ENCODE measurements around the gene ACADSB. TPM values are rescaled to one million over a fixed set of nuclear protein-coding genes. Genes with fewer than 3 reads are reported as not detected.

The ACADSB gene
- total RNA-seq, 1 donor from 2014 or later: 13.1 TPM

DNA sequence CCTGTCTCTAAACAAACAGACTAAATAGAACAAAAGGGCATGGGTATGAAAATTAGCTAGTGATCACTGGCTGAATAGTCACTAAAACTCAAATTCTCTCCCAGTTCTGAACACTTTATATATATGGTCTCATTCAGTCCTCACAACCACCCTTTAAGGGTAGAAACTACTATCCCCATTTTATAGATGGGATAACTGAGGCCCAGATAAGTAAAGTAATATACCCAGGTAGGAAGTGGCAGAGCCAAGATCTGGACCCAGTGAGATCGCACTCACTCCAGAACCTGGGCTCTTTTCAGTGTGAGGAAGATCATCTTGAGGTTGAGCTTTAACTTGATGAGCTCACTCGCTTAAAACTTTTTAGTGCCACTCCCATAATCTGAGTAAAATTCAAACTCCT is 24.1 kb upstream of the ACADSB start:
- peaks cover 12% of the 10 kb centered on the region for H3K4me1 Mint-ChIP-seq (ENCODE audit: low read depth)
- TF ChIP-seq CTCF (IDR thresholded peaks at IDR 0.05): no peak
- no peak overlapping the region for H3K4me3 Mint-ChIP-seq (ENCODE audit: unreplicated experiment)
- peaks cover 7% of the 10 kb centered on the region for H3K36me3 Mint-ChIP-seq (ENCODE audit: low read depth)
- H3K27ac Mint-ChIP-seq (ENCODE audit: unreplicated experiment): no peak overlapping the region
- no peaks in the 10 kb centered on the region for H3K27me3 Mint-ChIP-seq (ENCODE audit: low read depth)
- no peaks in the 10 kb centered on the region for H3K9me3 Mint-ChIP-seq (ENCODE audit: low read depth)
- DNase-seq (ENCODE audit: low spot score): no peak

- no peak overlapping the region for H3K27ac Mint-ChIP-seq (ENCODE audit: unreplicated experiment)
- no peaks in the 10 kb centered on the region for H3K9me3 Mint-ChIP-seq (ENCODE audit: low read depth)
- H3K36me3 Mint-ChIP-seq (ENCODE audit: low read depth): peaks cover 10% of the 10 kb centered on the region
- DNase-seq (ENCODE audit: low spot score): no peak
- no peak for TF ChIP-seq CTCF (IDR thresholded peaks at IDR 0.05)
- no peak overlapping the region for H3K4me3 Mint-ChIP-seq (ENCODE audit: unreplicated experiment)
- H3K4me1 Mint-ChIP-seq (ENCODE audit: low read depth): peaks cover 5% of the 10 kb centered on the region
- no peaks in the 10 kb centered on the region for H3K27me3 Mint-ChIP-seq (ENCODE audit: low read depth)
Measured at GRCh38 chr10:122986335-122986734, 22.5 kb upstream of the ACADSB start.

DNA sequence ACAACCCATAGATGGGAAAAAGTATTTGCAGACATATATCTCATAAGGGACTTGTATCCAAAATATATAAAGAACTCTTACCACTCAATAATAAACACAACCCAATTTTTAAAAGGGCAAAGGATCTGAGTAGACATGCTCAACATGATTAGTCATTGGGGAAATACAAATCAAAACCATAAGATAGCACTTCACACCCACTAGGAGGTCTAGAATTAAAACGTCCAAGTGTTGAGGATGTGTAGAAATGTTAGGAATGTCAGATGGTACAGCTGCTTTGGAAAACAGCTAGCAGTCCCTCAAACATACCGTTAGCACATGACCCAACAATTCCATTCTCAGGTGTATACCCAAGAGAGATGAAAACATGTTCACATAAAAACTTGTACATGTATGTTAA is 20.3 kb upstream of the ACADSB start:
- DNase-seq (ENCODE audit: low spot score): no peak
- H3K4me1 Mint-ChIP-seq (ENCODE audit: low read depth): peaks cover 3% of the 10 kb centered on the region
- no peaks in the 10 kb centered on the region for H3K27me3 Mint-ChIP-seq (ENCODE audit: low read depth)
- H3K36me3 Mint-ChIP-seq (ENCODE audit: low read depth): peaks cover 8% of the 10 kb centered on the region
- no peak overlapping the region for H3K4me3 Mint-ChIP-seq (ENCODE audit: unreplicated experiment)
- TF ChIP-seq CTCF (IDR thresholded peaks at IDR 0.05): no peak
- H3K9me3 Mint-ChIP-seq (ENCODE audit: low read depth): no peaks in the 10 kb centered on the region
- no peak overlapping the region for H3K27ac Mint-ChIP-seq (ENCODE audit: unreplicated experiment)

GRCh38 chr10:122990278-122990677 is 18.5 kb upstream of the ACADSB start:
- H3K27me3 Mint-ChIP-seq (ENCODE audit: low read depth): no peaks in the 10 kb centered on the region
- H3K4me3 Mint-ChIP-seq (ENCODE audit: unreplicated experiment): no peak overlapping the region
- TF ChIP-seq CTCF (IDR thresholded peaks at IDR 0.05): no peak
- H3K4me1 Mint-ChIP-seq (ENCODE audit: low read depth): peaks cover 3% of the 10 kb centered on the region
- H3K27ac Mint-ChIP-seq (ENCODE audit: unreplicated experiment): peak overlapping the region; percentile 34
- DNase-seq (ENCODE audit: low spot score): no peak
- peaks cover 15% of the 10 kb centered on the region for H3K36me3 Mint-ChIP-seq (ENCODE audit: low read depth)
- no peaks in the 10 kb centered on the region for H3K9me3 Mint-ChIP-seq (ENCODE audit: low read depth)

DNA sequence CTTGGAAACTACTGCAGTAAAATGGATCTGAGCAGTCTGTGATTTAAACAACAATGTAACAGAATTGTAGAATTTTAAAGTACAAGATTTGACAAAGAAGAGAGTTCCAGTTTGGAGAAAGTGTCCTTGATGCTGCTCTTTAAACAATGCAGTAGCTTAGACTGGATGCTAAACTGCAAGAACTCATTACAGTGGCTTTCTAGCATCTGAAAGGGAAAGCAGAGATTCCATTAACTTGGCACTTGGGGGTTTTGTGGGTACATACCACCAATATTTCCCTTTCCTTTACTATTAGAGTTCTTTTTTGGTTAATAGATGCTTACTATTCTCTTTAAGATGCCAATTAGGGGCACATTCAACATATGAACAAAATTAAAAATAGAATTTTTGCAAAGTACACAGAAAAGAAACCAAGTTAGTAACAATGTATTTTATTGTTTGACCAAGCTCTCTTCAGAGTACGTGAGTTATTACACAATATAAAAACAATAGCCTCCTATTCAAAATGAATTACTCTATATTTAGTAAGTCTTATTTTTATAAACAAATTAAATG is 16.7 kb upstream of the ACADSB start:
- Mint-ChIP-seq H3K9me3 (ENCODE audit: low read depth) (no peaks in the 10 kb centered on the region), H3K4me1 (ENCODE audit: low read depth) (peaks cover 3% of the 10 kb centered on the region), H3K4me3 (ENCODE audit: unreplicated experiment) (no peak overlapping the region), H3K27me3 (ENCODE audit: low read depth) (no peaks in the 10 kb centered on the region), H3K36me3 (ENCODE audit: low read depth) (peaks cover 13% of the 10 kb centered on the region), H3K27ac (ENCODE audit: unreplicated experiment) (no peak overlapping the region)
- no peak for TF ChIP-seq CTCF (IDR thresholded peaks at IDR 0.05)
- DNase-seq (ENCODE audit: low spot score): no peak

All from chondrocyte (in vitro differentiated cells).